Spinal cord (tissue), 10 donors: ENCODE data around the gene NEDD4. TPM values are rescaled to one million over a fixed set of nuclear protein-coding genes. Genes with fewer than 3 reads are reported as not detected.
A peak's percentile ranks its signal among the peaks of the same experiment; 100 is the strongest.
"Not testable (repeated sequence)": the region's sequence is repeated elsewhere in the genome, so short reads cannot be mapped to it uniquely, and the experiment has no call there.

Experiments
- DNase-seq, 6 donors: peaks; one replicate each; pipeline versions ENCODE4 v3.0.0 to v3.0.0-alpha.2; 2013 to 2015; ENCODE audit warnings: low spot score in 6 of 6, low read depth in 4 of 6
- H3K27ac ChIP-seq: one replicate; pipeline ENCODE4 v1.5.1; 2013; ENCODE audit warnings: low read depth, low read length, control low read depth
- H3K27me3 ChIP-seq: one replicate; pipeline ENCODE4 v1.6.1; 2013; ENCODE audit warnings: low read length; ENCODE audit not compliant: control insufficient read depth, insufficient read depth
- H3K36me3 ChIP-seq: one replicate; pipeline ENCODE4 v1.6.1; 2013; ENCODE audit warnings: low read length; ENCODE audit not compliant: control insufficient read depth, insufficient read depth
- H3K4me1 ChIP-seq: one replicate; pipeline ENCODE4 v1.6.1; 2013; ENCODE audit warnings: low read length; ENCODE audit not compliant: control insufficient read depth, insufficient read depth
- H3K4me3 ChIP-seq: one replicate; pipeline ENCODE4 v1.5.1; 2013; ENCODE audit warnings: low read depth, low read length, control low read depth
- H3K9me3 ChIP-seq: one replicate; pipeline ENCODE4 v1.6.1; 2013; ENCODE audit warnings: low read length; ENCODE audit not compliant: control insufficient read depth, insufficient read depth
- WGBS: methylation state at CpG from one replicate; pipeline ENCODE4 v1.1.5; 2013; ENCODE audit warnings: missing lambda C conversion rate; ENCODE audit not compliant: insufficient coverage; 5-methylcytosine and 5-hydroxymethylcytosine counted together
- polyA plus RNA-seq, 2 donors: library from polyadenylated mRNA; unstranded; fragments of 120-200 nt; gene quantifications; one replicate each; pipeline ENCODE4 v1.2.1, GENCODE V29; 2013; ENCODE audit not compliant: insufficient read length in 2 of 2
- total RNA-seq, 2 donors: library from RNA; depleted of rRNA in 1 of 2; stranded (reverse); fragments of 120-200 nt in 1 of 2; fragments of >200 nt in 1 of 2; gene quantifications; one replicate each; pipeline versions ENCODE4 v1.2.3 to v1.2.4, GENCODE V29; 2013 to 2014
- donor health status: healthy.

Gene NEDD4
- total and polyA plus RNA-seq, 4 donors, result 5.7 to 16.4 (median 9.5) TPM

GRCh38 chr15:56014677-56015076, 21.3 kb upstream of the NEDD4 start:
- WGBS, result 98% methylated on average over 3 of the region's 4 CpGs
- no peak for DNase-seq

GRCh38 chr15:56007053-56007452, 13.6 kb upstream of the NEDD4 start:
- H3K9me3 ChIP-seq, H3K4me1 ChIP-seq, H3K36me3 ChIP-seq, H3K27ac ChIP-seq, H3K27me3 ChIP-seq: not testable (repeated sequence)
- peak in 2 of 6 donors; percentile 16 to 47 for DNase-seq
- H3K4me3 ChIP-seq, result peak overlapping the region; percentile 21
- WGBS, result no CpG with 5 or more reads among the region's 40 CpGs

More at GRCh38 chr15:56014677-56015076, 21.3 kb upstream of the NEDD4 start:
- Histone ChIP-seq H3K27me3 (no peaks in the 10 kb centered on the region), H3K36me3 (no peaks in the 10 kb centered on the region), H3K4me3 (no peak overlapping the region), H3K27ac (no peak overlapping the region), H3K9me3 (peaks cover 3% of the 10 kb centered on the region), H3K4me1 (no peaks in the 10 kb centered on the region)

GRCh38 chr15:56006371-56006770, 13.0 kb upstream of the NEDD4 start:
- WGBS, result 83% methylated on average over 3 of the region's 5 CpGs
- DNase-seq, result peak in 1 of 6 donors; percentile 8
- H3K27ac ChIP-seq, H3K9me3 ChIP-seq, H3K4me1 ChIP-seq, H3K4me3 ChIP-seq, H3K27me3 ChIP-seq, H3K36me3 ChIP-seq: not testable (repeated sequence)

- H3K4me3 ChIP-seq, H3K9me3 ChIP-seq, H3K27ac ChIP-seq, H3K27me3 ChIP-seq, DNase-seq, H3K36me3 ChIP-seq, H3K4me1 ChIP-seq: not testable (repeated sequence)
- no CpG with 5 or more reads among the region's 1 CpG for WGBS
Observed at GRCh38 chr15:56004281-56004680, 10.9 kb upstream of the NEDD4 start.

- not testable (repeated sequence) for H3K4me3 ChIP-seq, DNase-seq, H3K36me3 ChIP-seq, H3K27me3 ChIP-seq, H3K27ac ChIP-seq, H3K4me1 ChIP-seq, H3K9me3 ChIP-seq
- no CpG with 5 or more reads among the region's 1 CpG for WGBS
Observed at GRCh38 chr15:56003777-56004176, 10.4 kb upstream of the NEDD4 start.

- H3K36me3 ChIP-seq, DNase-seq, H3K27ac ChIP-seq, H3K4me1 ChIP-seq, H3K9me3 ChIP-seq, H3K4me3 ChIP-seq, H3K27me3 ChIP-seq: not testable (repeated sequence)
Observed at GRCh38 chr15:56003277-56003676, 9.9 kb upstream of the NEDD4 start.

GRCh38 chr15:56001471-56002078, 8.2 kb upstream of the NEDD4 start:
- Histone ChIP-seq H3K27ac (no peak overlapping the region), H3K4me3 (no peak overlapping the region), H3K4me1 (no peaks in the 10 kb centered on the region), H3K27me3 (no peaks in the 10 kb centered on the region), H3K36me3 (no peaks in the 10 kb centered on the region), H3K9me3 (no peaks in the 10 kb centered on the region)
- WGBS, result 100% methylated on average over 1 of the region's 3 CpGs
- no peak for DNase-seq

- H3K4me3 ChIP-seq, result no peak overlapping the region
- no CpG with 5 or more reads among the region's 1 CpG for WGBS
- H3K27ac ChIP-seq, result no peak overlapping the region
- no peaks in the 10 kb centered on the region for H3K36me3 ChIP-seq
- DNase-seq, result no peak
- peaks cover 2% of the 10 kb centered on the region for H3K4me1 ChIP-seq
- H3K9me3 ChIP-seq, result no peaks in the 10 kb centered on the region
- no peaks in the 10 kb centered on the region for H3K27me3 ChIP-seq
Observed at GRCh38 chr15:55999658-56000057, 6.2 kb upstream of the NEDD4 start.

GRCh38 chr15:55998478-55998877, 5.1 kb upstream of the NEDD4 start:
- no CpG with 5 or more reads among the region's 1 CpG for WGBS
- DNase-seq, result no peak
- H3K9me3 ChIP-seq, result no peaks in the 10 kb centered on the region
- no peak overlapping the region for H3K27ac ChIP-seq
- H3K36me3 ChIP-seq, result no peaks in the 10 kb centered on the region
- peaks cover 9% of the 10 kb centered on the region for H3K4me1 ChIP-seq
- H3K27me3 ChIP-seq, result no peaks in the 10 kb centered on the region
- H3K4me3 ChIP-seq, result no peak overlapping the region

- WGBS, result under 1% methylated on average over 38 of the region's 41 CpGs
- Histone ChIP-seq H3K4me1 (peaks cover 11% of the 10 kb centered on the region), H3K36me3 (no peaks in the 10 kb centered on the region), H3K27ac (peak overlapping the region; percentile 88), H3K9me3 (no peaks in the 10 kb centered on the region), H3K27me3 (no peaks in the 10 kb centered on the region), H3K4me3 (peak overlapping the region; percentile 60)
- DNase-seq, result peak in 3 of 6 donors; percentile 15 to 76 (median 36)
Observed at GRCh38 chr15:55993804-55994560, 570 bp upstream of the NEDD4 start.
